UCSD-AML1 (cell line): ENCODE measurements around the gene IFIT3.
"Not testable (repeated sequence)": the region's sequence is repeated elsewhere in the genome, so short reads cannot be mapped to it uniquely, and the experiment has no call there.

Experiments
- DNase-seq: peaks from one replicate; lab custom pipeline; 2025; ENCODE audit not compliant: unreplicated experiment; lab: John Stamatoyannopoulos, UW

Gene IFIT3

DNA sequence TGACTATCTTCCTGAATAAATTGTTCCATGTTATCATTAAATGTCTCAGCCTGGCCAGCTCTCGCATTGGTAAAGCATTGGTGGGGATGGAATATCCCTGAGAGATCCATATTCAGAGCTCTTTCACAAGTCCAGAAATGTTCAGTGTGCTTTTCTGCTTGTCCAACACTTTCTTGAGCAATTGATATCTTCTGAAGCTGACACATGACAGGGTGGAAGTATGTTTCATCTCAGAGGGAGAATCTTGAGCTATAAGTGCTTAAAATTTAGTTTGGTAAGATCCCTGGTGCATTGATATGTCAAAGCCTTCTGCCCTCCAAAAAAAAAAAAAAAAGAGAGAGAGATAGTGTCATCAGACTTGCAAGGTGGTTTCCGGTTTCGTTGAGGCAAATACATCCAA is 7.4 kb downstream of the IFIT3 start:
- no peak for DNase-seq

DNA sequence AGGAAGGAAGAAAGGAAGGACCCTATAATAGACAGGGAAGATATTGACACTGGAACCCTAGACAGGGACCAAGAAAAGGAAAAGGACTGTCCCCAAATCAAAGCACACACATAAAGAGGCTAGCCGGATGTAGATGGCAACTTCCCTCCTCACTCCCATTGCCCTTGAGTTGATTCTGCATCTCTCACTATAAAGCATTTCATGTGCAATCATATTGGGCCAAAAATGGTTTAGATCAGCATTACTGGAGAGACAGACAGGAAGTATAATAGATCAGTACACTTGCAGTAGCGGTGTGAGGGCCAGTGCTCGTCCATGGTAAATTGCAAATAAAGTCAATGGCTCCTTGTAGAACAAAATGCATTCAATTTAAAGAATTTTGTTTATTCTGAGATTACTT is 8.4 kb downstream of the IFIT3 start:
- DNase-seq, result no peak

DNA sequence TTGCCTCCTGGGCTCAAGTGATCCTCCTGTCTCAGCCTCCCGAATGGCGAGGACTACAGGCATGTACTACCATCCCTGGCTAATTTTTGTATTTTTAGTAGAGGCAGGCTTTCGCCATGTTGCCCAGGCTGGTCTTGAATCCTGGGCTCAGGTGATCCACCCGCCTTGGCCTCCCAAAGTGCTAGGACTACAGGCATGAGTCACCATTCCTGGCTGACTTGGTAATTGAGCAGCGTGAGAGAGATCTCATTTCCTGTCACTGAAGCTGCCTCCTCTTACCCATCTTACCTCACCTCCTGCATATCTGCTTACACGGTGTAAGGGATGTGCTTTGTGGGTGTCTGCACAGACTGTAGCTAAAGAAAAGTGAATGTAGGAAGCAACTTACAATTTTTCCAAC is 9.7 kb downstream of the IFIT3 start:
- DNase-seq, result no peak

DNA sequence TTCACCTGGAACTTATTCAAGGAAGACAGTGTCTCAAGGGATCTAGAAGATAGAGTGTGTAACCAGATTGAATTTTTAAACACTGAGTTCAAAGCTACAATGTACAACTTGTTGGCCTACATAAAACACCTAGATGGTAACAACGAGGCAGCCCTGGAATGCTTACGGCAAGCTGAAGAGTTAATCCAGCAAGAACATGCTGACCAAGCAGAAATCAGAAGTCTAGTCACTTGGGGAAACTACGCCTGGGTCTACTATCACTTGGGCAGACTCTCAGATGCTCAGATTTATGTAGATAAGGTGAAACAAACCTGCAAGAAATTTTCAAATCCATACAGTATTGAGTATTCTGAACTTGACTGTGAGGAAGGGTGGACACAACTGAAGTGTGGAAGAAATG is 10.9 kb downstream of the IFIT3 start:
- no peak for DNase-seq

DNA sequence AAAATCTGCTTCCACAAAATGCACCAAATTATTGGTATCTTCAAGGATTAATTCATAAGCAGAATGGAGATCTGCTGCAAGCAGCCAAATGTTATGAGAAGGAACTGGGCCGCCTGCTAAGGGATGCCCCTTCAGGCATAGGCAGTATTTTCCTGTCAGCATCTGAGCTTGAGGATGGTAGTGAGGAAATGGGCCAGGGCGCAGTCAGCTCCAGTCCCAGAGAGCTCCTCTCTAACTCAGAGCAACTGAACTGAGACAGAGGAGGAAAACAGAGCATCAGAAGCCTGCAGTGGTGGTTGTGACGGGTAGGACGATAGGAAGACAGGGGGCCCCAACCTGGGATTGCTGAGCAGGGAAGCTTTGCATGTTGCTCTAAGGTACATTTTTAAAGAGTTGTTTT is 12.1 kb downstream of the IFIT3 start:
- no peak for DNase-seq

DNA sequence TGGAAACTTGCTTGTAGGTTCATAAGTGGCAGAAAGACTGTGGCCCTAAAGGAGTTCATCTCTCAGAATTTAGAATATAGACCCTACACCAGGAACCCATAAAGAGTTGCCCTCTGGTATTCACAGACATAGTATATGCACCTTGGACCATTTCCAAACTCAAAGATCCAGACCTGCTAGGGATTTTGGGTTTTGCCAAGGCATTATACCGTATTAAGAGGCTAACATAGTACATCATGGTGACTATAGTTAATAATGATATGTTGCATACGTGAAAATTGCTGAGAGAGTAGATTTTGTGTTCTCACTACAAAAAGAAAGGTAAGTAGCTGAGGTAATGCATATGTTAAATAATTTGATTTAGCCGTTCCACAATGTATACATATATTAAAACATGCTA is 13.9 kb downstream of the IFIT3 start:
- DNase-seq, result no peak

DNA sequence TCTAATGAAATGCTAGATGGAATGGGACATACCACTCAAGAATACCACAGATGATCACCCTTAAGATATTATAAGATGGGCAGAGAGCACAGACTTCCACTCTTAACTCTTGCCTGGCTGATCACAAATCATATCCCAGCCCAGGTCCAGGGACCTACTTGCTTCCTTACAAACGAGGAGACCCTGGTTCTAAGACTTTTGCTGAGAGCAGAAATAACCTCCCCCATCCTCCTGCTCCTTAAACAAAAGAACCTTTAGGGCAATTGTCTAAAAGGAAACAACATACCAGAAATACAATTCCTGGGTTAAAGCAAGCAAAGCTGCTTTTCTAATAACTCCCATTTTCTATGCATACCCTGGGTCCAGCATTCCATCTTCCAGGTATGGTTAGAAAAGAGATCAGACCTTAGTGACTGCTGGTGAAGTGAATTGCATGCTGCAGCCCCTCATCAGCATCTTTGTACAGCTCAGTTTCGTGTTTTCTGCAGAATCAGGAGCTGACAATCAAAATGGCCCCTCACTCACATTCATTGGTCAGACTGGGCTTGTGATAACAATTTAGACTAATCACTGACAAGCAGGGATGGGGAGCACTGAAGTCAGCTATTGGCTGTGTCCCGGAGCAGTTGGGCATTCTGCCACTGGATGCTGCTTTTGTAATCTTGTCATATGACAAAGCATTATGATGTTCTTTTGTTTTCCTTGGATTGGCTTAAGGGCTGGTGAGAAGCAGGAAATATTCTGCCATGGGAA is 14.6 kb downstream of the IFIT3 start:
- DNase-seq, result no peak

DNA sequence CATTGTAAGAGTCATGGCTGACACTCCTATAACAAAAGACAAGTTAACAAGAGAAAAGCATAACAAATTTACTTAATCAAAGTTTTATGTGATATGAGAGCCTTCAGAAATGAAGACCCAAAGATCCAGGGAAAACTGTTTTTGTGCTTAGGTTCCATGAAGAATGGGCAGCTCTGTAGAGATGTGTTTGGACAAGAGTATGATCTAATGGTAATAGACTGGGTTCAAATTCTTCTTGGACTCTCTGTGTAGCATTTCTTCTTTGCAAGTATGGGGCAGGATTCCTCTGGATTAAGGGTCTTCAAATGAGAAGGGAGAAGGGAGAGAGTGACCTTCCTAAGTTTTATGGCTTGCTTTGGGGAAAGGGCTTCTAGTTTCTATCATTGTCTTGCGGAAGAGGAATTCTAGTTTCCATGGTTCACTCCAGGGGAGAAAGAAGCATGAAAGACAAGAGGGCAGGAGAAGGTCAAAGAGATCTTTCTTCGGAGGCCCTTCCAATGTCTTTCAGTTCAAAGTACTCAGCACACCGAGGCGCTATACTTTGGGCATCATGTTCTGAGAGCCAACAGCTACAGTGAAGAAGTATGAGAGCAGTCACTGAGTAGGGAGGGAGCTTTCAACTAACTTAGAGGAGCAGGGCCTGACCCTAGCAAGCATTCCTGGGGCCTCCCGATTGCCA is 15.4 kb downstream of the IFIT3 start:
- DNase-seq, result no peak

DNA sequence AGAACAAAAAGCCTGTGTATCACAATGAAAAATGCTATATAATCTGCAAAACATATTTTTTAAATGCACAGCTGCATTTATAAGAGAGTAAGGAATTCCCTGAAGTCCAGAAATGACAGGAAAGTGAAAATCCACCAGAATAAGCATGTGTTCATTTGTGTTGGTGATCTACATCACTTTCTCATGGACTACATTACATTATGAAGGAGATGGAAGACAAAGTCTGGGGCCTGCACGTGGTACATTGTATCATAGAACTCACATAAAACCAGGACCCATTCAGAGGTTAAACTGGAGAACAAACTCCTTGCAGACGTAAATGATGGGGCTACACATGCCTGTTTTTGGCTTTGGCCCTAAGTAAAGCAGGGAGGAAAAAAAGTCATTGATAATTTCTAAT is 16.4 kb downstream of the IFIT3 start:
- no peak for DNase-seq

DNA sequence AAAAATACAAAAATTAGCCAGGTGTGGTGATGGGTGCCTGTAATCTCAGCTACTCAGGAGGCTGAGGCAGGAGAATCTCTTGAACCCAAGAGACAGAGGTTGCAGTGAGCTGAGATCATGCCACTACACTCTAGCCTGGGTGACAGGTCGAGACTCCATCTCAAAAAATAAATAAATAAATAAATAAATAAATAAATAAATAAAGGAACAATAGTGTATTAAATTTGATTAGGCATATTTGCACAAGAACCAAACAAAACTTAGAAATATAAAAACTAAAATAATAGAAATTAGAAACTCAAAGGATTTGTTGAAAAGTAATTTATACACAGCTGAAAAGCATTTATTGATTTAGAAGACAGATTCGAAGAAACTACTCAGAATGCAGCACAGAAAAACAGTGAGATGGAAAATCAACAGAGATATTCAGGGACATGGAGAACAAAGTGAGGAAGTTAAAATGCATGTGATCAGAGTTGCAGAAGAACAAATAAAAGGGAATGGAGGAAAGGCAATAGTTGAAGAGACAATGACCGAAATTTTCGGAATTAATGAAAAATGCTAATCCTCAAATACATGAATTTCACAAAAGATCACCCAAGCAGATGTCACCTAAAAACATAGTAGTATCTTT is 17.7 kb downstream of the IFIT3 start:
- no peak for DNase-seq

DNA sequence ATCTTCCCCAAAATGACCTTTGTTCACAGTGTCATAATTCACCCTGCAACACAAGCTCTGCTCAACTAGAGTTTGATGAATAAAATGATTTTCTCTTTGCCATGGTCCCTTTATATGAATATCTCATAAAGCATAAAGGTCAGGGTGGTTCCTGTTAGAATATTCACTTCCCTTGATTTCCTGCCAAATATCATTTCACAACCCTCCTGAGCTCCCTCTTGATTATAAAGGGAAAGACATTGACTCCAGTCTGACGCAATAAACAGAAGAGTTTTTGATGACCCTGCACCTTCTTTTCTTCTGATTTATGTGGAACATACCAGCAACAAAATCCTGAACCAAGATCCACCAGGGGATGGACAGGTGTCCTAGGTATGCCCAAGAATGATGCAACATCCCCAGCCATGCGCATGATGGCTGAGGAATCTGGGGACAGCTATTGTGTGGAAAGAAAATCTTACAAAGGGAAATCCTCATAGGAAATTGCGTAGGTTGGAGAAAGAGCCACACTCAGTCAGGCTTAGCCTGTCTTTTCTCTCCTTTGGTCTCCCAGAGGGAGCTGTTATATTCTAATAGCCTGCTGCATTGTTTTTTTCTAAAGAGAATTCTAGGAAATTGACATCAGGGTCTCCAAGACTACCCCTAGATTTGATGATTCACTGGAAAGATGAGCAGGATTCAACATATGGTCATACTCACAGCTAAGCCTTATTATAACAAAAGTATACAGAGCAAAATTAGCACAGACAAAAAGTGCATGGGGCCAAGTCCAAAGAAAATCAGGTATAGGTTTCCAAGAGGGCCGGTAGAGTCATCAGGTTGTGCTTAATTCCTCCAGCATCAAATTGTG is 18.8 kb downstream of the IFIT3 start:
- no peak for DNase-seq

DNA sequence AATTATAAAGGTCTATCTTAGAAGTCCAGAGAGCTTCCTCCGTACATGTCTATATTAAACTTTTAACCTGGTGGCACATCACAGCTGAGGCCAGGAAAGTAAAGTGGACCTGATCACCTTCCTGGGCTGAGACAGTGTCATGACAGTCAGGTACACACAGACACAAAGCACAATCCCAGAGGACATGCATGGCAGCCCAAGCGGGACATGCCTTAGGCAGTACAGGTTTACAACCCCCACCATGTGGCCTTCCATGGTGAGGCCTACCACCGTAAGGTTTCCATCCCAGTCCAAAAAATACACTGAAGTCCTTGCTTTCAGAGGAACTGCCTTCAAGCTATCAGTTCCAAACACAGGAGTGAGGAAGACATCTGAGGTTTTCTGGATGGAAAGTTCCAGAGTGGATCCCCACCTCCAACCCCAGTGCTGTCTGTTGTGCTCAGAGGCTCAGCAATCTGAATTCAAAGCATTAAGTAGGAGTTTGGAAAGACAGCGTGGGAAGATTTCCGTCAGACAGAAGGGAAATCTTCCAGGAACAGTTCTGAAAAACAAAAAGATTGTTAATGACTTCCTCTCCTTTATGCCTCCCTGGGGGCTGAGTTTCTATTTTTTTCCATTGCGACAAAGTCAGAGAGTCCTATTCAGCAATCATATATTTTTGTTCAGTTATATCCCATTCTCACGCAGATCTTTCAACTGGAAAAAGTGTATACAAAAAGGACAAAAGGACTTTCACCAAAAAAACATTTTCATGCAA is 20.1 kb downstream of the IFIT3 start:
- no peak for DNase-seq

DNA sequence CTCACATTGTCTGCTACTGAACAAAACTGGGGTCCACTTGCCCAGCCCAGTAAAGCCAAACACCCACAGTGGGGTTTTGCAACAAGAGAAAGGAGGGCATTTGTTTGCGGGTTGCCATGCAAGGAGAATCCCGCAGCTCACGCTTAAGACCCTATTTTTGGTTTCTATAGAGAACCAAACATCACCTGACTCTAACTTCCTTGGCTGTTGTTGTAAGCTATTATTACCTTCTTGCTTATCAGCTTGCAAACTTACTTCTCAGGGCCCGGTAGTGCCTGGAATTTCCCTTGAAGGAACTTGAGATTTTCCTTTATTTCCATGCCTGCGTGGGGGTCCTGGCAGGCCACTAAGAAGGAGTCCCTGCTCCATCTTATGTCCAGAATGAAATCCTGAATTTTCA is 20.7 kb downstream of the IFIT3 start:
- DNase-seq, result no peak

DNA sequence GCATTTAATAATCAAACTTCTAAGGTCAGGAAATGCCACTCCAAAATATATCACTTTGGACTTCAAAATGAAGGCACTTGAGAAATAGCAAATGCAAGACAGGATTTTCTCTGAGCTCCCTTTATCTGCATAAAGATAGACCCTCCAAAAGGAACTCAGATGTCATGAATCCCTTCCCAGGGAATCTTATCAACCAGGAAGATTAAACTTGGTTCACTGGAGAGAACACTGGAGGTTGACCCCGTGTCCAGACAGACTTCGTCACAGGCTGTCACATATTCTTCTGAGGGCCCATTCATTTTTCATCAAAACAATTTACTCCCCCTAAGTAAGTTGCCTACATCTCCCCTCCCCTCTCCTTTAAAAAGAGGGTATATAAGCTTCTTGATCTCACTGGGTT is 21.2 kb downstream of the IFIT3 start:
- DNase-seq, result no peak

DNA sequence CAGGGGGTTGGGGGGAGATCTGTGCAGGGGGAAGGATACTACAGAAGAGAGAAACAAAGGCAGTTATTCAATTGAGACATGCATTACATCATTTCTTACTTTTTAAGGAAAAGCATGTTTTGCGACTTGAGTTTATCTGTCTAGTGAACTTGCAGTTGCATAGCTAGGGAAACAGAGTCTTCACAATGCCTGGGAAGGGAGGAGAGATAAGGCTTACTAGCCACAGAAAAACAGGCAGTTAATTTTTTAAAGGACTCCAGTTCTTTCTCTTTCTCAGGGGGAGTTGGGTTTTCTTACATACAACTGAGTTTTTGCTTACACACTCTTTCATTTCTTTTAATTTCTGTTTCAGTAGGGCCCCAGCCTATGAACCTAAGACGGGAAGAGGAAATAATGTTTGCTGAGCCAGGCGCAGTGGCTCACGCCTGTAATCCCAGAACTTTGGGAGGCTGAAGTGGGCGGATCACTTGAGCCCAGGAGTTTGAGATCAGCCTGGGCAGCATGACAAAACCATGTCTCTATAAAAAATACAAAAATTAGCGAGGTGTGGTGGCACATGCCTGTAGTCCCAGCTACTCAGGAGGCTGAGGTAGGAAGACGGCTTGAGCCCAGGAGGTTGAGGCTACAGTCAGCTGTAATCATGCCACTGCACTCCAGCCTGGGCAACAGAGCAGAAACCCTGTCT is 23.0 kb downstream of the IFIT3 start:
- not testable (repeated sequence) for DNase-seq

DNA sequence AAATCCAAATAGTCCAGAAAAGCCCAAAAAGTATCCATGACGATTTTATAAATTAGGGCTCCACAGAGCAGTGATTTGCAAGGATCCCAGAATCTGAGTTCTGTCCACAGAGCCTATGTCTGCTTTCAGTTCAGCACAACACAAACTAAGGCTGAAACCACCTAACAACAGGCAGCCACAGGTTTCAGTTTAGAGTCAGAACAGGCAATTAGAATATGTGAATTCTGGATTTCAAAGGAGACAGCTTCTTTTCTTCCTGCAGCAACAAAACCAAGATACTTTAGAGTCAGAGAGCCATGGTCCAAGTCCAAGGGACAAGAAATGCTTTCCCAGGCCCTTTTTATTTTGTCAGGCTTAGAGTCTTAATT is 23.6 kb downstream of the IFIT3 start:
- DNase-seq, result no peak

DNA sequence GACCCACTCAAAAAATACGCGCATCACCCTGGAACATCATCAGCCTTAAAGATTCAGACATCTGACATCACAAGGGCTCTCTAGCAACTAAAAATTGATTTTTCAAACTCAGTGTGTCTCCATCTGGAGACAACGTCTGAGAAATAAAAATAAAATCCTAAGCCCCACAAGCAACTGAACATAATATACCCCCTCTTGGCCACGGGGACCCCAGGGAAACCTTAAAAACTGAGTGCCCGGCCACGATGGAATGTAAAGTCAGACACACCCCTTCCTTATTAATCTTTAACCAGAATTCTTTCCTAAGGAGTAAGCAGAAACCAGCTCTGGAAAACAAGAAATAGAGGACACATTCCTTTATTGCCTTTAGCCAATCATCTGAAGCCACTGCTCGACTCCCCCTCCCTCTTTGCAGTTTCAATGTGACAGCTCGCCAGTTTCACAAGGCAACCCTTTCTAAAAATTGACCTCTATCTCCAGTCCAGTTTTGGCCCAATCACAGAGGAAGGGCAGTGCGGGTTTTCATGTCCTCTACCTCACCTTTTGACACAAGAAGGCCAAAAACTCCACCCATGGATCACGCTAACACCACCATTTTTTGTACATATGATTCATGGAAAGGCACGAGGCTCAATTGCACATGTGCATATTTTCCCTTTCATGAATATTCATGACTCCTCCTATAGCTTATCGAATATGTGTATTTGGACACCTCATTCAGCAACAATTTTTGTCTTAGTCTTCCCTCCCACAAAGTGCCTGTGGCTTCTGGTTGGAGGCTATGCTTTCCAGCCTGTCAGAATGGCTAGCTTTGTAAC is 24.2 kb downstream of the IFIT3 start:
- DNase-seq, result no peak

DNA sequence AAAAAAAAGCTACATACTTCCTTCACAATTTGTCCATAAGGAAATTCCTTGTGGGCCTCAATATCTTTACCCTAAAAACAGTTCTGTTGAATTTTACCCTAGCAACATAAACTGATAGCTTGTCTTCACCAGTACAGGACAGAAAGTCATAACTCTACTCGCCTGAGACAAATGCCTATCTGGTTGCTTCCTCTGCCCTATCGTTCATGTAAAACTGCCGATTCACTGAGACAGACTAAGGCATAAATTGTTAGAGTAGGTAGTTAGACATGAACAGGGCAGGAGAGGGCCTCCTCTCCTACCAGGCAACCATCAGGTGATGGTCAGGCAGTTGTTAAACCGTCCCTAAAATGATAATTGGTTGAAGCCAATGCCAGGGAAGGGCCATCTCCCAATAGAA is 25.0 kb downstream of the IFIT3 start:
- no peak for DNase-seq

DNA sequence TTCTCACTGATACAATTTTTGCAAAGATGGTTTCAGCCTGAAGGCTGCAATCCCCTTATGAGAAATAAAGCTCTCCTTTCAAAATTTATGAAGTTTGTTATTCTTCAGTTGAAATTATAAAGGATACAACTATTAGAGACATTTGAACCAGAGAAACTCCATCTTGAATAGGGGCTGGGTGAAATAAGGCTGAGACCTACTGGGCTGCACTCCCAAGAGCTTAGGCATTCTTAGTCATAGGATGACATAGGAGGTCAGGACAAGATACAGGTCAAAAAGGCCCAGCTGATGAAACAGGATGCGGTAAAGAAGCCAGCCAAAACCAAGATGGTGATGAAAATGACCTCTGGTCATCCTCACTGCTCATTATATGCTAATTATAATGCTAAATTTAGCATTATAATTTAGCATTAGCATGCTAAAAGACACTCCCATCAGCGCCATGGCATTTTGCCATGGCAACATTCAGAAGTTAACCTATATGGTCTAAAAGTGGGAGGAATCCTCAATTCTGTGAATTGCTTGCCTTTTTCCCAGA is 27.7 kb downstream of the IFIT3 start:
- DNase-seq, result no peak
